Upper lobe of left lung (tissue), 6 donors: ENCODE data around the gene ADAM17. TPM values are rescaled to one million over a fixed set of nuclear protein-coding genes. Genes with fewer than 3 reads are reported as not detected.

Experiments used
- ATAC-seq, 2 donors: fragments of 200-7000 bp; cut with Tn5 transposase; one replicate each; pipeline ENCODE4 v1.9.1; 2022; ENCODE audit warnings: mild to moderate bottlenecking in 2 of 2, moderate library complexity in 2 of 2; ENCODE audit not compliant: low FRiP score in 2 of 2
- DNase-seq, 2 donors: peaks; one replicate each; pipeline ENCODE4 v3.0.0-alpha.2; 2019 to 2020
- H3K27ac ChIP-seq, 4 donors: fragments of 200-600 bp; sonication (generic); one replicate each; pipeline ENCODE4 v1.5.1; 2016 to 2019
- H3K27me3 ChIP-seq, 4 donors: fragments of 200-600 bp; sonication (generic); one replicate each; pipeline ENCODE4 v1.5.1; 2017 to 2019
- H3K36me3 ChIP-seq, 4 donors: fragments of 200-600 bp; sonication (generic); one replicate each; pipeline ENCODE4 v1.5.1; 2016 to 2019
- H3K4me1 ChIP-seq, 4 donors: fragments of 200-600 bp; sonication (generic); one replicate each; pipeline ENCODE4 v1.5.1; 2018 to 2019
- H3K4me3 ChIP-seq, 4 donors: fragments of 200-600 bp; sonication (generic); one replicate each; pipeline ENCODE4 v1.5.1; 2017 to 2019; ENCODE audit warnings: mild to moderate bottlenecking in 2 of 4, moderate library complexity in 1 of 4
- H3K9me3 ChIP-seq, 4 donors: fragments of 200-600 bp; sonication (generic); one replicate each; pipeline ENCODE4 v1.5.1; 2018 to 2019
- EP300 ChIP-seq, 4 donors: sonication (generic); formaldehyde crosslinking; IDR thresholded peaks; one replicate each; pipeline ENCODE4 v1.5.1; 2017; ENCODE audit warnings: antibody characterized with exemption in 4 of 4, control low read depth in 2 of 4
- POLR2A ChIP-seq, 4 donors: fragments of 450-650 bp; IDR thresholded peaks; one replicate each; pipeline ENCODE4 v1.5.1; 2016 to 2017; ENCODE audit warnings: antibody characterized with exemption in 4 of 4, mild to moderate bottlenecking in 2 of 4
- POLR2AphosphoS5 ChIP-seq, 2 donors: sonication (generic); formaldehyde crosslinking; IDR thresholded peaks; one replicate each; pipeline ENCODE4 v1.5.1; 2017; ENCODE audit warnings: antibody characterized with exemption in 2 of 2
- WGBS, 2 donors: methylation state at CpG; one replicate each; pipeline ENCODE4 v1.1.5; 2017 to 2018; 5-methylcytosine and 5-hydroxymethylcytosine counted together
- total RNA-seq, 6 donors: library from RNA; depleted of rRNA in 4 of 6; stranded (reverse); fragments of >200 nt in 4 of 6; gene quantifications; one replicate each; pipeline versions ENCODE4 v1.1.0 to v1.2.1, GENCODE V29; 2016 to 2021
- TF ChIP-seq, protein P1 (sequence below), 6 experiments: fragments of 450-650 bp in 4 of 6; fragments of 200-600 bp in 2 of 6; sonication (generic) in 2 of 6; IDR thresholded peaks; one replicate each; pipeline ENCODE4 v1.5.1; 2016 to 2019; ENCODE audit warnings: antibody characterized with exemption in 6 of 6
- donor health status: DM: no; HTN: no; CAD: no; lungs with moderate emphysema.
- donor health status: DM: no; HTN: yes; CAD: no; lungs with severe emphysema.

Gene ADAM17
- total RNA-seq, 6 donors from 2014 or later: 59.7 to 71.0 (median 66.3) TPM

DNA sequence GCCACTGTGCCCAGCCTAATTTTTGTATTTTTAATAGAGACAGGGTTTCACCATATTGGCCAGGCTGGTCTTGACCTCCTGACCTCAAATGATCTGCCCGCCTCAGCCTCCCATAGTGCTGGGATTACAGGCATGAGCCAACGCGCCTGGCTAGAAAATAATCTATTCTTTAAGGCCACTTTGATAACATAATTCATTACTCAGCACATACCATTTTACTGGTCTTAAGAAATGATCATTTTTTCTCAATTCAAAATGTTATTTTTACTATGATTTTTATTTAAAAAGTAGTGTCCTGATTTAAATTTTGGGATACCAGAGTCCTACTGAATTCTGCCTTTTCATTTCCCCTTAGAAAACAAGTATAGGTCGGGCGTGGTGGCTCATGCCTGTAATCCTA, 27.0 kb upstream of the ADAM17 start:
- WGBS, 2 donors: 95 to 97% methylated on average over 5 of the region's 5 CpGs
- Histone ChIP-seq H3K36me3 (peaks cover 0 to 42% (median 15%) of the 10 kb centered on the region in 4 donors), H3K4me1 (no peaks in the 10 kb centered on the region), H3K27ac (no peak overlapping the region), H3K4me3 (no peak overlapping the region), H3K9me3 (no peaks in the 10 kb centered on the region), H3K27me3 (no peaks in the 10 kb centered on the region)
- DNase-seq: no peak
- no peak for ATAC-seq
- TF ChIP-seq POLR2A (IDR thresholded peaks at IDR 0.05) (no peak), EP300 (IDR thresholded peaks at IDR 0.05) (no peak), POLR2AphosphoS5 (IDR thresholded peaks at IDR 0.05) (no peak)
- TF ChIP-seq, protein P1, sequence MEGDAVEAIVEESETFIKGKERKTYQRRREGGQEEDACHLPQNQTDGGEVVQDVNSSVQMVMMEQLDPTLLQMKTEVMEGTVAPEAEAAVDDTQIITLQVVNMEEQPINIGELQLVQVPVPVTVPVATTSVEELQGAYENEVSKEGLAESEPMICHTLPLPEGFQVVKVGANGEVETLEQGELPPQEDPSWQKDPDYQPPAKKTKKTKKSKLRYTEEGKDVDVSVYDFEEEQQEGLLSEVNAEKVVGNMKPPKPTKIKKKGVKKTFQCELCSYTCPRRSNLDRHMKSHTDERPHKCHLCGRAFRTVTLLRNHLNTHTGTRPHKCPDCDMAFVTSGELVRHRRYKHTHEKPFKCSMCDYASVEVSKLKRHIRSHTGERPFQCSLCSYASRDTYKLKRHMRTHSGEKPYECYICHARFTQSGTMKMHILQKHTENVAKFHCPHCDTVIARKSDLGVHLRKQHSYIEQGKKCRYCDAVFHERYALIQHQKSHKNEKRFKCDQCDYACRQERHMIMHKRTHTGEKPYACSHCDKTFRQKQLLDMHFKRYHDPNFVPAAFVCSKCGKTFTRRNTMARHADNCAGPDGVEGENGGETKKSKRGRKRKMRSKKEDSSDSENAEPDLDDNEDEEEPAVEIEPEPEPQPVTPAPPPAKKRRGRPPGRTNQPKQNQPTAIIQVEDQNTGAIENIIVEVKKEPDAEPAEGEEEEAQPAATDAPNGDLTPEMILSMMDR (IDR thresholded peaks at IDR 0.05): no peak

- DNase-seq (no peak), ATAC-seq (peak in 1 of 2 donors; percentile 65)
- Histone ChIP-seq H3K4me1 (peaks cover 0 to 5% (median under 1%) of the 10 kb centered on the region in 4 donors), H3K4me3 (no peak overlapping the region), H3K27ac (no peak overlapping the region), H3K9me3 (no peaks in the 10 kb centered on the region), H3K27me3 (no peaks in the 10 kb centered on the region), H3K36me3 (peaks cover 0 to 6% (median 1%) of the 10 kb centered on the region in 4 donors)
- no peak for TF ChIP-seq EP300 (IDR thresholded peaks at IDR 0.05)
- TF ChIP-seq POLR2A (IDR thresholded peaks at IDR 0.05): no peak
- TF ChIP-seq POLR2AphosphoS5 (IDR thresholded peaks at IDR 0.05): no peak
- TF ChIP-seq, protein P1 (IDR thresholded peaks at IDR 0.05): no peak
- WGBS, 2 donors: 86 to 90% methylated on average over 9 of the region's 9 CpGs
Measured at GRCh38 chr2:9578467-9579235, 23.0 kb upstream of the ADAM17 start.

GRCh38 chr2:9574331-9574730, 18.7 kb upstream of the ADAM17 start:
- TF ChIP-seq, protein P1 (IDR thresholded peaks at IDR 0.05): no peak
- TF ChIP-seq EP300 (IDR thresholded peaks at IDR 0.05) (peak in 1 of 4 donors; percentile 19), POLR2AphosphoS5 (IDR thresholded peaks at IDR 0.05) (no peak), POLR2A (IDR thresholded peaks at IDR 0.05) (no peak)
- H3K9me3 ChIP-seq: no peaks in the 10 kb centered on the region
- H3K4me3 ChIP-seq: no peak overlapping the region
- ATAC-seq (peak in 1 of 2 donors; percentile 65), DNase-seq (no peak)
- H3K4me1 ChIP-seq: peaks cover 0 to 5% (median 1%) of the 10 kb centered on the region in 4 donors
- H3K27me3 ChIP-seq: no peaks in the 10 kb centered on the region
- WGBS, 2 donors: 45 to 54% methylated on average over 2 of the region's 2 CpGs
- H3K27ac ChIP-seq: peak overlapping the region; percentile 52 to 67 (median 62)
- H3K36me3 ChIP-seq: no peaks in the 10 kb centered on the region

DNA sequence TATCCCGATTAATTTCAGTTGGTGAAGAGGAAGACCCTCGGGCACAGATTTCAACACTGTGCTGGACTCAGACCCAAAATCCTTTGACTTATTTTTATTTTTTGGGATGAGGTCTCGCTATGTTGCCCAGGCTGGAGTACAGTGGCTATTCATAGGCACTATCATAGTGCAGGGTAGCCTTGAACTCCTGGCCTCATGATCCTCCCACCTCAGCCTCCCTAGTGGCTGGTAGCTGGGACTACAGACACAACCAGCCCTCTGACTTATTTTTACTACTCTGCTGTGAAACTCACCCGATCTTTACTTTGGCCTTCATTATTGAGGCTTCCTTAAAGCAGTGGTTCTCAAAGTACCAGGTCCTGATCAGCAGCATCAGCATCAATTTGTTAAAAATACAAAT, 18.2 kb upstream of the ADAM17 start:
- no peaks in the 10 kb centered on the region for H3K36me3 ChIP-seq
- ATAC-seq: no peak
- peaks cover 0 to 5% (median 1%) of the 10 kb centered on the region in 4 donors for H3K4me1 ChIP-seq
- TF ChIP-seq, protein P1 (IDR thresholded peaks at IDR 0.05): peak in 1 of 6 experiments; percentile 20
- no peak for TF ChIP-seq POLR2A (IDR thresholded peaks at IDR 0.05)
- no peaks in the 10 kb centered on the region for H3K27me3 ChIP-seq
- H3K9me3 ChIP-seq: no peaks in the 10 kb centered on the region
- no peak overlapping the region for H3K4me3 ChIP-seq
- H3K27ac ChIP-seq: peak overlapping the region; percentile 52 to 67 (median 62)
- DNase-seq: no peak
- WGBS, 2 donors: 88 to 93% methylated on average over 4 of the region's 4 CpGs
